GM19468 (cell line): Measurements from ENCODE around the gene C1orf159.
"Not testable (repeated sequence)": the region's sequence is repeated elsewhere in the genome, so short reads cannot be mapped to it uniquely, and the experiment has no call there.

ENCODE experiments used
- ATAC-seq: cut with Tn5 transposase; IDR thresholded peaks from one replicate; pipeline ENCODE4 v1.9.1; 2021; ENCODE audit warnings: mild to moderate bottlenecking, moderate library complexity, moderate number of reproducible peaks; ENCODE audit not compliant: unreplicated experiment; ENCODE audit errors: extremely low read depth

Gene C1orf159

GRCh38 chr1:1084372-1085170 is 31.3 kb downstream of the C1orf159 start:
- ATAC-seq, result no peak

GRCh38 chr1:1083416-1084371 is 32.2 kb downstream of the C1orf159 start:
- ATAC-seq, result no peak

- no peak for ATAC-seq
These were observed 33.0 kb downstream of the C1orf159 start for GRCh38 chr1:1082776-1083415.

GRCh38 chr1:1082239-1082775 is 33.6 kb downstream of the C1orf159 start:
- ATAC-seq, result no peak

GRCh38 chr1:1081311-1082238 is 34.3 kb downstream of the C1orf159 start:
- no peak for ATAC-seq

GRCh38 chr1:1080951-1081310 is 35.0 kb downstream of the C1orf159 start:
- no peak for ATAC-seq

- no peak for ATAC-seq
These were observed 35.6 kb downstream of the C1orf159 start for GRCh38 chr1:1080122-1080757.

GRCh38 chr1:1079408-1080121 is 36.3 kb downstream of the C1orf159 start:
- no peak for ATAC-seq

- ATAC-seq, result not testable (repeated sequence)
These were observed 38.5 kb downstream of the C1orf159 start for GRCh38 chr1:1077396-1077795.

- no peak for ATAC-seq
These were observed 40.5 kb downstream of the C1orf159 start for GRCh38 chr1:1075148-1075935.

- ATAC-seq, result no peak
These were observed 41.2 kb downstream of the C1orf159 start for GRCh38 chr1:1074631-1075147.

GRCh38 chr1:1073743-1074587 is 41.9 kb downstream of the C1orf159 start, which contains the start of gene RNF223:
Gene RNF223 (minus strand): TSS chr1:1074306. CDS start chr1:1072566, 1,740 bp downstream.
- ATAC-seq, result no peak

- no peak for ATAC-seq
These were observed 42.8 kb downstream of the C1orf159 start for GRCh38 chr1:1072849-1073742.

- no peak for ATAC-seq
These were observed 43.5 kb downstream of the C1orf159 start for GRCh38 chr1:1072299-1072848.
